ENCODE data around the gene GALNT6.

Gene GALNT6

DNA sequence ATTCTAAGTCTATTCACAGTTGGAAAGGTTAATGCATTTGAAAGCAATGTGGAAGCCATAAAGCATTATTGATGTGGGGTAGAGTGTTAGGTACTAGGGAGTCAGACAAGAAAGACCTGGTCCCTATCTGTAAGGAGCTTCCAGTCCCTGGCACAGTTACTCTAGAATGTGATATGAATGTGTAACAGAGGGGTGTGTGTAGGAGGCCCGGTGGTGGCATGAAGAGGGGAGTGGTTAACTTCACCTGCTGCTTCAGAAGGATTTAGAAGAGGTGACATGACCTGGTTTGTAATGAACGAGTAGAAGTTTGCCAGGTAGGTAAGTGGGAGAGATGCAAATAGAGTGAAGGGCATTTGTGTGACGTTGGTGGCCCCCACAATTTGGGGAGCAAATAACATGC, 15.1 kb upstream of the GALNT6 start:
- TF ChIP-seq, protein P1, sequence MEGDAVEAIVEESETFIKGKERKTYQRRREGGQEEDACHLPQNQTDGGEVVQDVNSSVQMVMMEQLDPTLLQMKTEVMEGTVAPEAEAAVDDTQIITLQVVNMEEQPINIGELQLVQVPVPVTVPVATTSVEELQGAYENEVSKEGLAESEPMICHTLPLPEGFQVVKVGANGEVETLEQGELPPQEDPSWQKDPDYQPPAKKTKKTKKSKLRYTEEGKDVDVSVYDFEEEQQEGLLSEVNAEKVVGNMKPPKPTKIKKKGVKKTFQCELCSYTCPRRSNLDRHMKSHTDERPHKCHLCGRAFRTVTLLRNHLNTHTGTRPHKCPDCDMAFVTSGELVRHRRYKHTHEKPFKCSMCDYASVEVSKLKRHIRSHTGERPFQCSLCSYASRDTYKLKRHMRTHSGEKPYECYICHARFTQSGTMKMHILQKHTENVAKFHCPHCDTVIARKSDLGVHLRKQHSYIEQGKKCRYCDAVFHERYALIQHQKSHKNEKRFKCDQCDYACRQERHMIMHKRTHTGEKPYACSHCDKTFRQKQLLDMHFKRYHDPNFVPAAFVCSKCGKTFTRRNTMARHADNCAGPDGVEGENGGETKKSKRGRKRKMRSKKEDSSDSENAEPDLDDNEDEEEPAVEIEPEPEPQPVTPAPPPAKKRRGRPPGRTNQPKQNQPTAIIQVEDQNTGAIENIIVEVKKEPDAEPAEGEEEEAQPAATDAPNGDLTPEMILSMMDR (IDR thresholded peaks at IDR 0.05; ENCODE audit: low read depth, low read length) = no peak
- no peak for DNase-seq (ENCODE audit: extremely low read depth, low read depth)

DNA sequence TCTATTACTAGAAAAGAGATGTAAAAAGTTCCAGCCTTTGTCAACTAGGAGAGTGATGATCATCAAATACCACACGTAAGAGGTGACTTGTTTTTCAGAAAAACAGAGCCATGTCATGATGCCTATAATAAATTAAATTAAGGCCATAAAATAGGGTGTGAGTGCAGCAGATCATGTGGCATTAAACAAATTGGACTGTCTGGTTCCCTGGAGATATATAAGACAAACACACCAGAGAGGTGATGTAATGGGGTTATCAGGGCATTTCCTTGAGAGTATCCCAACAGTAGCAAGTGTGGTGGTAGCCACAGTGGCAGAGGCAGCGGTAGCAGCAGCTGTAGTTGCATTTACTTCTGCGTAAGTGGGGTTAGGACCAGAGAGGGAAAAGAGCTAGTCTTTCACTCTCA, 14.6 kb upstream of the GALNT6 start:
- DNase-seq (ENCODE audit: extremely low read depth, low read depth) = no peak
- TF ChIP-seq, protein P1 (IDR thresholded peaks at IDR 0.05; ENCODE audit: low read depth, low read length) = no peak

- TF ChIP-seq, protein P1 (IDR thresholded peaks at IDR 0.05; ENCODE audit: low read depth, low read length) = no peak
- no peak for DNase-seq (ENCODE audit: extremely low read depth, low read depth)
These were observed 13.4 kb upstream of the GALNT6 start for GRCh38 chr12:51404627-51405026.

DNA sequence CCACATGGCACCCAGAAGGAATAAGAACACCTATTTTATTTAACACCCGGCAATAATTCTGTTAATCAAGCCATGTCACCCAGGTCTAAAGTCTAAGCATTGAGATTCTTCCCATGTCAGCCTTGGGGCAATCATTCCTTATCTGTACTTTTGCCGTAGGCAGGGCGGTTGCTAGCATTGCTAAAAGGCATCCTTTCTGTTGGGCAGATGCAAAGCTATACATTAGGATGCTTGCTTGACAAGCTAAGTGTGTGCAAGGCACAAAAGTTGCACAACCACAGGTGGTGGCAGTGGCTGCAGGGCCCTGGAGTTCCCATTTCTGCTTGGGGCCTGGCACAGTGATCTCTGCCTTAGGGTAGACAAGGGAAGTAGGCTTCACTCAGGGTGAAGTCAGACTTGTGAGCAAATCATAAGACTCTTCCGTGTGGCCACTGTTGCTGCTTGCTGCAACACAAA, 12.5 kb upstream of the GALNT6 start:
- DNase-seq (ENCODE audit: extremely low read depth, low read depth) = no peak
- TF ChIP-seq, protein P1 (IDR thresholded peaks at IDR 0.05; ENCODE audit: low read depth, low read length) = no peak

DNA sequence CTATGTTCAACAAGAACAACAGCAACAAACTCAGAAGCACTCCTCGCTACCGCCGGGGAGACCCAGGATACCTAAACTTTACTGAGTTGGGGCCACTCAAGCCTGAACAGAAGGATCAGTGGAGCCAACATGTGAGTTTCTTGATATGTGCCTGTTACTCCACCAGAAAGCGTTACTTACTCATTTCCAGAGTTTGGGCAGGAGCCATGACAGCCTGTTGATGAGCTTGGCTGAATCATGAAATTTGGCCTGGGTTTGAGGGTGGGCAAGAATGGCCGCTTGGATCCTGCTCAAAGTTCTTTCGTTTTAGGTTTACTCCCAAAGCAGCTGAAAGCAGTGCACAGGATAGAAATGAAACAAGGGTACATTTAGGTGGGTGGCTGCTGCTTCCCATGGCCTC, 12.0 kb upstream of the GALNT6 start:
- no peak for DNase-seq (ENCODE audit: extremely low read depth, low read depth)
- TF ChIP-seq, protein P1 (IDR thresholded peaks at IDR 0.05; ENCODE audit: low read depth, low read length) = no peak

DNA sequence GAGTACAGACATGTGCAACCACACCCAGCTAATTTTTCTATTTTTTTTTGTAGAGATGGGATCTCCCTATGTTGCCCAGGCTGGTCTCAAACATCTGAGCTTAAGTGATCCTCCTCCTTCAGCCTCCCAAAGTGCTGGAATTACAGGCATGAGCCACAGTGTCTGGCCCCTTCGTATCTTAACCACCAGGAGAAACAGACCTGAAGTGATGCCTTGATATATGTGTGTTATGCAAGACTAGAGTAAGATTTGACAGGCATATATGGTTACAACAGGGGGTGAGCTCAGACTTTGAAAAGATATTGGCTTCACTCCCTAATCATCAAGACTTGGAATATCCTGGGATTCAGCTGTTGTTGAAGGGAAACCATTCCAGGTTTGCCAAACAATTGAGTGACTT, 10.7 kb upstream of the GALNT6 start:
- TF ChIP-seq, protein P1 (IDR thresholded peaks at IDR 0.05; ENCODE audit: low read depth, low read length) = no peak
- DNase-seq (ENCODE audit: extremely low read depth, low read depth) = no peak

DNA sequence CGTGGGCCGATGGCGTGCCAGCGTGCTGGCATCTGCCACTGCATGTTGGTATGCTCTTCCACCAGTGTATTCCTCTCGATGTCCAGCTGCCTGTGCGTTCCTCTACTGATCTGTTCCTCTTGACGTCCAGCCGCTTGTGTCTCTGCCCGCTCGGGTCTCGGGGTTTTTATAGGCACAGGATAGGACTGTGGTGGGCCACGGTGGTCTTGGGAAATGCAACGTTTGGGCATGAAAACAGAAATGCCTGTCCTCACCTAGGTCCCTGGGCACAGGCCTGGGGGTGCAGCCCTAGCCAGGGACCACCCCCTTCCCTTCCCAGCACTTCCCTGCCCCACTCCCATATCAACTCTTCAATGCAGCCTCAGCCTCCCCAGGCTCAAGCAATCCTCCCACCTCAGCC, 10.3 kb upstream of the GALNT6 start:
- no peak for DNase-seq (ENCODE audit: extremely low read depth, low read depth)
- TF ChIP-seq, protein P1 (IDR thresholded peaks at IDR 0.05; ENCODE audit: low read depth, low read length) = no peak
